RWPE2 (cell line): ENCODE measurements around the gene GRIP1.

Source experiments
- ATAC-seq: fragments of 200-7000 bp; cut with Tn5 transposase; 3 replicates; pipeline ENCODE4 v1.9.1; 2021; ENCODE audit warnings: low read depth
- DNase-seq: peaks from one replicate; pipeline ENCODE4 v3.0.0-alpha.2; 2020; ENCODE audit warnings: low spot score
- H3K27ac ChIP-seq: fragments of 450-650 bp; 2 replicates; pipeline ENCODE4 v1.5.1; 2017; ENCODE audit warnings: mild to moderate bottlenecking; ENCODE audit not compliant: poor library complexity, severe bottlenecking
- H3K27me3 ChIP-seq: fragments of 250-450 bp; sonication (Bioruptor Pico); 2 replicates; pipeline ENCODE4 v1.5.1; 2021; ENCODE audit warnings: mild to moderate bottlenecking, moderate library complexity; ENCODE audit not compliant: insufficient read depth, poor library complexity, severe bottlenecking
- H3K36me3 ChIP-seq: fragments of 250-450 bp; sonication (Bioruptor Pico); 2 replicates; pipeline ENCODE4 v1.5.1; 2020; ENCODE audit warnings: low read depth, mild to moderate bottlenecking, moderate library complexity
- H3K4me1 ChIP-seq: fragments of 250-450 bp; sonication (Bioruptor Pico); 2 replicates; pipeline ENCODE4 v1.5.1; 2021; ENCODE audit warnings: mild to moderate bottlenecking, moderate library complexity; ENCODE audit not compliant: insufficient read depth, poor library complexity, severe bottlenecking
- H3K4me3 ChIP-seq: fragments of 250-450 bp; sonication (Bioruptor Pico); 2 replicates; pipeline ENCODE4 v1.5.1; 2021; ENCODE audit warnings: mild to moderate bottlenecking, moderate library complexity; ENCODE audit not compliant: severe bottlenecking
- H3K9me3 ChIP-seq: fragments of 250-450 bp; sonication (Bioruptor Pico); 2 replicates; pipeline ENCODE4 v1.5.1; 2021; ENCODE audit warnings: mild to moderate bottlenecking, moderate library complexity; ENCODE audit not compliant: severe bottlenecking
- CTCF ChIP-seq: fragments of 450-650 bp; IDR thresholded peaks from one replicate; pipeline ENCODE4 v1.5.1; 2017; ENCODE audit warnings: mild to moderate bottlenecking, moderate library complexity; ENCODE audit not compliant: poor library complexity, severe bottlenecking

GRIP1 gene

GRCh38 chr12:66426696-66427095 lies 252.2 kb downstream of the GRIP1 start:
- TF ChIP-seq CTCF = no peak
- H3K27me3 ChIP-seq = no peaks in the 10 kb centered on the region
- no peaks in the 10 kb centered on the region for H3K36me3 ChIP-seq
- H3K9me3 ChIP-seq = no peaks in the 10 kb centered on the region
- no peak overlapping the region for H3K4me3 ChIP-seq
- ATAC-seq (no peak), DNase-seq (no peak)
- no peak overlapping the region for H3K27ac ChIP-seq
- no peaks in the 10 kb centered on the region for H3K4me1 ChIP-seq

- Histone ChIP-seq H3K27me3 (no peaks in the 10 kb centered on the region), H3K27ac (no peak overlapping the region), H3K36me3 (no peaks in the 10 kb centered on the region), H3K4me3 (no peak overlapping the region), H3K4me1 (no peaks in the 10 kb centered on the region), H3K9me3 (no peaks in the 10 kb centered on the region)
- ATAC-seq (0 out of 3 replicates have a peak, but pooled peaks have one; percentile 21), DNase-seq (no peak)
- no peak for TF ChIP-seq CTCF
Observed at GRCh38 chr12:66423266-66423665, 255.6 kb downstream of the GRIP1 start.

GRCh38 chr12:66418908-66419307 lies 260.0 kb downstream of the GRIP1 start:
- DNase-seq = no peak
- no peak for ATAC-seq
- Histone ChIP-seq H3K4me3 (no peak overlapping the region), H3K27ac (no peak overlapping the region), H3K9me3 (no peaks in the 10 kb centered on the region), H3K36me3 (no peaks in the 10 kb centered on the region), H3K27me3 (no peaks in the 10 kb centered on the region), H3K4me1 (no peaks in the 10 kb centered on the region)
- no peak for TF ChIP-seq CTCF

GRCh38 chr12:66417217-66417616 lies 261.7 kb downstream of the GRIP1 start:
- DNase-seq = no peak
- no peak overlapping the region for H3K27ac ChIP-seq
- H3K36me3 ChIP-seq = no peaks in the 10 kb centered on the region
- H3K4me3 ChIP-seq = no peak overlapping the region
- no peaks in the 10 kb centered on the region for H3K4me1 ChIP-seq
- no peaks in the 10 kb centered on the region for H3K9me3 ChIP-seq
- no peak for TF ChIP-seq CTCF
- ATAC-seq = no peak
- H3K27me3 ChIP-seq = no peaks in the 10 kb centered on the region

- Histone ChIP-seq H3K9me3 (no peaks in the 10 kb centered on the region), H3K27me3 (no peaks in the 10 kb centered on the region), H3K27ac (no peak overlapping the region), H3K4me1 (peaks cover 9% of the 10 kb centered on the region), H3K36me3 (no peaks in the 10 kb centered on the region), H3K4me3 (no peak overlapping the region)
- no peak for DNase-seq
- ATAC-seq = 0 out of 3 replicates have a peak, but pooled peaks have one; percentile 40
- peak; percentile 72 for TF ChIP-seq CTCF
Observed at GRCh38 chr12:66409195-66409871, 269.5 kb downstream of the GRIP1 start.
